PC-3 (cell line): ENCODE results near the gene SPC25. TPM values are rescaled to one million over a fixed set of nuclear protein-coding genes. Genes with fewer than 3 reads are reported as not detected.
"Not testable (repeated sequence)": the region's sequence is repeated elsewhere in the genome, so short reads cannot be mapped to it uniquely, and the experiment has no call there.

Source experiments
- ATAC-seq: fragments of 200-7000 bp; cut with Tn5 transposase; 2 replicates; pipeline ENCODE4 v1.9.1; 2020; ENCODE audit warnings: mild to moderate bottlenecking, moderate library complexity
- BruUV-seq: library from RNA; stranded (reverse); fragments of 400-500 nt; replicated peaks from 2 replicates; lab custom pipeline; 2021; lab: Mats Ljungman, UMichigan
- CTCF ChIA-PET: fragments of 300-600 bp; sonication (Branson Sonifier 250); formaldehyde crosslinking; loops from one replicate; lab custom pipeline; 2022; ENCODE audit warnings: antibody characterized with exemption; lab: Charles Lee
- POLR2A ChIA-PET: fragments of 300-600 bp; sonication (Branson Sonifier 250); formaldehyde crosslinking; loops from one replicate; lab custom pipeline; 2022; ENCODE audit warnings: antibody characterized with exemption; ENCODE audit not compliant: unreplicated experiment; lab: Charles Lee
- DNase-seq: peaks from one replicate; pipeline ENCODE4 v3.0.0-alpha.2; 2015
- H2AFZ ChIP-seq: fragments of 300-600 bp; sonication (generic); 2 replicates; pipeline ENCODE4 v1.6.0; 2016; ENCODE audit warnings: antibody characterized with exemption, low read length
- H3F3A ChIP-seq: fragments of 300-600 bp; sonication (generic); one replicate; pipeline ENCODE4 v1.6.0; 2017; ENCODE audit warnings: antibody characterized with exemption, low read length, control low read depth, mild to moderate bottlenecking; ENCODE audit not compliant: unreplicated experiment
- H3K27ac ChIP-seq: fragments of 300-600 bp; sonication (generic); 2 replicates; pipeline ENCODE4 v1.5.1; 2016; ENCODE audit warnings: mild to moderate bottlenecking, low read length
- H3K27me3 ChIP-seq: fragments of 300-600 bp; sonication (generic); 2 replicates; pipeline ENCODE4 v1.6.1; 2016; ENCODE audit warnings: low read length, mixed read lengths
- H3K36me3 ChIP-seq: fragments of 300-600 bp; sonication (generic); 2 replicates; pipeline ENCODE4 v1.6.1; 2016; ENCODE audit warnings: low read depth, mixed run types, low read length, mixed read lengths
- H3K4me1 ChIP-seq: fragments of 300-600 bp; sonication (generic); 2 replicates; pipeline ENCODE4 v1.5.1; 2016; ENCODE audit warnings: low read length; ENCODE audit not compliant: insufficient read depth
- H3K4me2 ChIP-seq: fragments of 300-600 bp; sonication (generic); 2 replicates; pipeline ENCODE4 v1.6.0; 2016; ENCODE audit warnings: low read length
- H3K4me3 ChIP-seq: fragments of 300-600 bp; sonication (generic); 2 replicates; pipeline ENCODE4 v1.5.1; 2016; ENCODE audit warnings: mild to moderate bottlenecking, low read length, mixed read lengths
- H3K79me2 ChIP-seq: fragments of 300-600 bp; sonication (generic); 2 replicates; pipeline ENCODE4 v1.6.1; 2017; ENCODE audit warnings: low read length, mixed read lengths
- H3K9ac ChIP-seq: fragments of 300-600 bp; sonication (generic); 2 replicates; pipeline ENCODE4 v1.6.0; 2016; ENCODE audit warnings: mild to moderate bottlenecking, low read length
- H3K9me2 ChIP-seq: fragments of 300-600 bp; sonication (generic); replicated peaks from 2 replicates; pipeline ENCODE4 v1.6.1; 2016; ENCODE audit warnings: mixed run types, low read length, mixed read lengths
- H3K9me3 ChIP-seq: fragments of 300-600 bp; sonication (generic); 2 replicates; pipeline ENCODE4 v1.6.1; 2016; ENCODE audit warnings: low read length, mixed read lengths
- H4K20me1 ChIP-seq: fragments of 300-600 bp; sonication (generic); 2 replicates; pipeline ENCODE4 v1.6.1; 2016; ENCODE audit warnings: low read length, mixed read lengths
- CTCF ChIP-seq: fragments of 300-600 bp; sonication (generic); conservative IDR thresholded peaks from 2 replicates; pipeline ENCODE4 v1.5.1; 2017; ENCODE audit warnings: antibody characterized with exemption, low read depth, mild to moderate bottlenecking, low read length
- EZH2 ChIP-seq: fragments of 300-600 bp; sonication (generic); IDR thresholded peaks from one replicate; pipeline ENCODE4 v1.6.1; 2017; ENCODE audit warnings: antibody characterized with exemption, mild to moderate bottlenecking, low read length; ENCODE audit not compliant: unreplicated experiment
- EZH2phosphoT487 ChIP-seq: fragments of 300-600 bp; sonication (generic); IDR thresholded peaks from 2 replicates; pipeline ENCODE4 v1.6.1; 2018; ENCODE audit warnings: mild to moderate bottlenecking, antibody characterized with exemption, low read length, borderline replicate concordance
- intact Hi-C: fragments of 100-400 bp; cut with micrococcal nuclease; formaldehyde crosslinking; loops from 2 replicates; pipeline ENCODE4 v1.9.0; 2023
- total RNA-seq: library from RNA; depleted of rRNA; stranded (reverse); fragments of >200 nt; gene quantifications from 2 replicates; pipeline ENCODE4 v1.2.3, GENCODE V29; 2014

SPC25 gene
- total RNA-seq, 1 experiment from 2014 or later: 11.1 TPM

- TF ChIP-seq CTCF: no peak
- no peak for TF ChIP-seq EZH2
- no peak for TF ChIP-seq EZH2phosphoT487
- no peaks in the 10 kb centered on the region for H3K27me3 ChIP-seq
- no peaks in the 10 kb centered on the region for H3K9me3 ChIP-seq
- no peak for DNase-seq
- BruUV-seq: no TSS peak
- CTCF ChIA-PET: no interaction called here
- peak; percentile 8 for ATAC-seq
- no peaks in the 10 kb centered on the region for H3F3A ChIP-seq
- intact Hi-C loops: no loop called here
- POLR2A ChIA-PET: no interaction called here
- H2AFZ ChIP-seq: peak overlapping the region; percentile 96
- H3K4me3 ChIP-seq: peak overlapping the region; percentile 94
- no peak overlapping the region for H3K27ac ChIP-seq
- H3K4me2 ChIP-seq: peak overlapping the region; percentile 91
- peaks cover 16% of the 10 kb centered on the region for H3K79me2 ChIP-seq
- peaks cover 3% of the 10 kb centered on the region; the same call in 1 of the 2 replicates for H4K20me1 ChIP-seq
- no peaks in the 10 kb centered on the region for H3K9me2 ChIP-seq
- peaks cover 9% of the 10 kb centered on the region; the same call in 1 of the 2 replicates for H3K36me3 ChIP-seq
- H3K4me1 ChIP-seq: peaks cover 19% of the 10 kb centered on the region
- H3K9ac ChIP-seq: peak overlapping the region; percentile 80
These were observed 610 bp downstream of the SPC25 start for GRCh38 chr2:168889635-168890005.

GRCh38 chr2:168884975-168885374 is 5.3 kb downstream of the SPC25 start:
- Histone ChIP-seq H3K27ac (no peak overlapping the region), H3K9me2 (no peaks in the 10 kb centered on the region), H4K20me1 (peaks cover 7% of the 10 kb centered on the region; the same call in 1 of the 2 replicates), H3K36me3 (peaks cover 16% of the 10 kb centered on the region; the same call in 1 of the 2 replicates), H3K27me3 (no peaks in the 10 kb centered on the region), H3K9ac (no peak overlapping the region), H3K79me2 (peaks cover 20% of the 10 kb centered on the region), H2AFZ (no peak overlapping the region), H3K4me1 (peaks cover 16% of the 10 kb centered on the region), H3F3A (no peaks in the 10 kb centered on the region), H3K4me2 (peak overlapping the region; percentile 18; the same call in 1 of the 2 replicates), H3K4me3 (no peak overlapping the region), H3K9me3 (no peaks in the 10 kb centered on the region)
- TF ChIP-seq EZH2: no peak
- TF ChIP-seq CTCF: no peak
- no peak for TF ChIP-seq EZH2phosphoT487
- intact Hi-C loops: no loop called here
- POLR2A ChIA-PET: no interaction called here
- no TSS peak for BruUV-seq
- CTCF ChIA-PET: no interaction called here
- DNase-seq (peak; percentile 71), ATAC-seq (peak; percentile 73)

- not testable (repeated sequence) for H3F3A ChIP-seq
These were observed 8.1 kb downstream of the SPC25 start for GRCh38 chr2:168882163-168882562.

More at GRCh38 chr2:168882163-168882562, 8.1 kb downstream of the SPC25 start:
- H3K9me3 ChIP-seq, H2AFZ ChIP-seq, ATAC-seq, BruUV-seq, H4K20me1 ChIP-seq, H3K27me3 ChIP-seq, POLR2A ChIA-PET, H3K4me3 ChIP-seq, DNase-seq, intact Hi-C loops, H3K27ac ChIP-seq, CTCF ChIA-PET, H3K9ac ChIP-seq, H3K4me2 ChIP-seq, H3K9me2 ChIP-seq: not testable (repeated sequence)
- H3K79me2 ChIP-seq: peaks cover 10% of the 10 kb centered on the region
- H3K36me3 ChIP-seq: peaks cover 13% of the 10 kb centered on the region; the same call in 1 of the 2 replicates
- H3K4me1 ChIP-seq: peaks cover 11% of the 10 kb centered on the region
